GM23338 (cell line): ENCODE data around the gene ODF4. TPM values are rescaled to one million over a fixed set of nuclear protein-coding genes. Genes with fewer than 3 reads are reported as not detected.

Experiments used
- ATAC-seq: fragments of 200-7000 bp; cut with Tn5 transposase; 3 replicates; pipeline ENCODE4 v1.9.1; 2020
- DNase-seq: peaks from one replicate; pipeline ENCODE4 v3.0.0-alpha.2; 2015; ENCODE audit warnings: low spot score
- H2AFZ ChIP-seq: fragments of 200-600 bp; sonication (generic); 2 replicates; pipeline ENCODE4 v1.8.0; 2016; ENCODE audit warnings: antibody characterized with exemption, mild to moderate bottlenecking, moderate library complexity
- H3F3A ChIP-seq: fragments of 200-600 bp; sonication (generic); replicated peaks from 2 replicates; pipeline ENCODE4 v1.8.0; 2017; ENCODE audit warnings: antibody characterized with exemption, mixed run types, low read depth
- H3K27ac ChIP-seq: fragments of 200-600 bp; sonication (generic); 2 replicates; pipeline ENCODE4 v1.6.1; 2016; ENCODE audit warnings: low read depth
- H3K27me3 ChIP-seq: fragments of 200-600 bp; sonication (generic); 2 replicates; pipeline ENCODE4 v1.8.0; 2016; ENCODE audit warnings: mild to moderate bottlenecking, mixed run types, moderate library complexity; ENCODE audit not compliant: insufficient read depth
- H3K36me3 ChIP-seq: fragments of 200-600 bp; sonication (generic); 2 replicates; pipeline ENCODE4 v1.8.0; 2016; ENCODE audit warnings: mild to moderate bottlenecking; ENCODE audit not compliant: insufficient read depth
- H3K4me1 ChIP-seq: fragments of 200-600 bp; sonication (generic); 2 replicates; pipeline ENCODE4 v1.8.0; 2016; ENCODE audit warnings: mild to moderate bottlenecking, moderate library complexity; ENCODE audit not compliant: insufficient read depth
- H3K4me2 ChIP-seq: fragments of 200-600 bp; sonication (generic); 2 replicates; pipeline ENCODE4 v1.7.1; 2017; ENCODE audit warnings: mixed run types
- H3K4me3 ChIP-seq: fragments of 200-600 bp; sonication (generic); 2 replicates; pipeline ENCODE4 v1.6.1; 2016; ENCODE audit warnings: mixed run types
- H3K79me2 ChIP-seq: fragments of 200-600 bp; sonication (generic); replicated peaks from 2 replicates; pipeline ENCODE4 v1.8.0; 2017; ENCODE audit warnings: mild to moderate bottlenecking; ENCODE audit not compliant: insufficient read depth
- H3K9me2 ChIP-seq: fragments of 200-600 bp; sonication (generic); 2 replicates; pipeline ENCODE4 v1.8.0; 2017; ENCODE audit not compliant: insufficient read depth
- H4K20me1 ChIP-seq: fragments of 200-600 bp; sonication (generic); replicated peaks from 2 replicates; pipeline ENCODE4 v1.8.0; 2017; ENCODE audit warnings: mild to moderate bottlenecking; ENCODE audit not compliant: insufficient read depth
- H3K27ac Mint-ChIP-seq: 2 replicates; pipeline ENCODE4 v1.8.0; 2020; ENCODE audit warnings: inconsistent platforms, mild to moderate bottlenecking, moderate library complexity, mixed read lengths
- H3K27me3 Mint-ChIP-seq: 3 replicates; pipeline ENCODE4 v1.8.0; 2022; ENCODE audit warnings: low read depth, mild to moderate bottlenecking, moderate library complexity, mixed read lengths, inconsistent platforms; ENCODE audit not compliant: insufficient read depth, poor library complexity
- H3K36me3 Mint-ChIP-seq: 3 replicates; pipeline ENCODE4 v1.8.0; 2021; ENCODE audit warnings: low read depth, mild to moderate bottlenecking, inconsistent platforms, moderate library complexity, mixed read lengths
- H3K4me1 Mint-ChIP-seq: 3 replicates; pipeline ENCODE4 v1.8.0; 2020; ENCODE audit warnings: mild to moderate bottlenecking, inconsistent platforms, mixed read lengths
- H3K4me3 Mint-ChIP-seq: 3 replicates; pipeline ENCODE4 v1.8.0; 2021; ENCODE audit warnings: moderate library complexity, mild to moderate bottlenecking, inconsistent platforms, mixed read lengths
- H3K9me3 Mint-ChIP-seq: 3 replicates; pipeline ENCODE4 v1.8.0; 2020; ENCODE audit warnings: moderate library complexity, mild to moderate bottlenecking, inconsistent platforms, mixed read lengths
- CTCF ChIP-seq, 2 experiments: fragments of 200-600 bp in 1 of 2; sonication (generic) in 1 of 2; conservative IDR thresholded peaks; 2 replicates each; pipeline versions ENCODE4 v1.5.1 to v1.6.1; 2016 to 2017; ENCODE audit warnings: antibody characterized with exemption in 2 of 2, low read depth in 2 of 2, mild to moderate bottlenecking in 2 of 2, moderate library complexity in 1 of 2
- ETS1 ChIP-seq: IDR thresholded peaks from 2 replicates; pipeline ENCODE4 v1.6.1; 2016; ENCODE audit warnings: antibody characterized with exemption
- EZH2 ChIP-seq: fragments of 200-600 bp; sonication (generic); IDR thresholded peaks from one replicate; pipeline ENCODE4 v1.8.0; 2017; ENCODE audit warnings: antibody characterized with exemption, mild to moderate bottlenecking, low read depth; ENCODE audit not compliant: unreplicated experiment
- ZNF462 ChIP-seq: fragments of 250-450 bp; sonication (Bioruptor Pico); IDR thresholded peaks from 2 replicates; pipeline ENCODE4 v1.5.0; 2020; ENCODE audit warnings: mild to moderate bottlenecking, moderate library complexity
- polyA plus RNA-seq: library from polyadenylated mRNA; unstranded; fragments of >200 nt; fragmentation: Nextera tagmentation; extraction: Ambion mirVana; gene quantifications from 2 replicates; pipeline ENCODE4 v1.2.1, GENCODE V29; 2016
- total RNA-seq: library from RNA; depleted of rRNA; stranded (reverse); fragments of >200 nt; shearing (Covaris generic); gene quantifications from 2 replicates; pipeline ENCODE4 v1.2.3, GENCODE V29; 2014

The ODF4 gene
- total and polyA plus RNA-seq, 2 experiments from 2014 or later, result not detected

- TF ChIP-seq ETS1 (no peak), CTCF (conservative IDR thresholded peaks at IDR 0.05; ENCODE audit: low read depth in 2 of 2) (peak; percentile 88 to 98), ZNF462 (CRISPR knock-in tag) (no peak), EZH2 (no peak)
- Histone ChIP-seq H3K4me2 (no peak overlapping the region), H3K27ac (no peak overlapping the region), H4K20me1 (no peaks in the 10 kb centered on the region), H3K4me1 (no peaks in the 10 kb centered on the region), H3K9me2 (peaks cover 4% of the 10 kb centered on the region; the same call in 1 of the 2 replicates), H2AFZ (peak overlapping the region; percentile 19; the same call in 1 of the 2 replicates), H3K4me3 (no peak overlapping the region), H3K36me3 (no peaks in the 10 kb centered on the region), H3K27me3 (no peaks in the 10 kb centered on the region), H3K79me2 (no peaks in the 10 kb centered on the region), H3F3A (0 out of 2 replicates have a peak, but pooled peaks cover 11% of the 10 kb centered on the region)
- peak overlapping the region; percentile 7; the same call in 1 of the 3 replicates for H3K4me3 Mint-ChIP-seq
- H3K36me3 Mint-ChIP-seq, result no peaks in the 10 kb centered on the region
- H3K27ac Mint-ChIP-seq, result no peak overlapping the region
- ATAC-seq (peak; percentile 98), DNase-seq (peak; percentile 90)
- peaks cover 10% of the 10 kb centered on the region for H3K27me3 Mint-ChIP-seq
- peaks cover 3% of the 10 kb centered on the region; the same call in 1 of the 3 replicates for H3K4me1 Mint-ChIP-seq
- H3K9me3 Mint-ChIP-seq, result no peaks in the 10 kb centered on the region; the same call in 2 of the 3 replicates
Measured at GRCh38 chr17:8300627-8301242, 38.9 kb upstream of the ODF4 start.
